GM21825 (cell line): ENCODE data around the gene NFATC2.

Source experiments
- ATAC-seq: cut with Tn5 transposase; IDR thresholded peaks from one replicate; pipeline ENCODE4 v1.9.1; 2021; ENCODE audit warnings: mild to moderate bottlenecking, moderate library complexity; ENCODE audit not compliant: unreplicated experiment

The NFATC2 gene

GRCh38 chr20:51457533-51457932 is 85.0 kb downstream of the NFATC2 start:
- ATAC-seq: no peak

GRCh38 chr20:51456511-51457509 is 85.7 kb downstream of the NFATC2 start:
- no peak for ATAC-seq

- ATAC-seq: no peak
Observed at GRCh38 chr20:51454250-51454865, 88.2 kb downstream of the NFATC2 start.

- no peak for ATAC-seq
Observed at GRCh38 chr20:51452734-51453365, 89.7 kb downstream of the NFATC2 start.

GRCh38 chr20:51452091-51452613 is 90.4 kb downstream of the NFATC2 start:
- ATAC-seq: no peak

GRCh38 chr20:51451484-51451883 is 91.0 kb downstream of the NFATC2 start:
- ATAC-seq: no peak

- no peak for ATAC-seq
Observed at GRCh38 chr20:51450984-51451383, 91.5 kb downstream of the NFATC2 start.

GRCh38 chr20:51450221-51450712 is 92.3 kb downstream of the NFATC2 start:
- no peak for ATAC-seq

GRCh38 chr20:51449498-51450220 is 92.9 kb downstream of the NFATC2 start:
- no peak for ATAC-seq

GRCh38 chr20:51447765-51448148 is 94.8 kb downstream of the NFATC2 start:
- ATAC-seq: no peak

- no peak for ATAC-seq
Observed at GRCh38 chr20:51447097-51447764, 95.3 kb downstream of the NFATC2 start.

- ATAC-seq: no peak
Observed at GRCh38 chr20:51446656-51447055, 95.9 kb downstream of the NFATC2 start.

- no peak for ATAC-seq
Observed at GRCh38 chr20:51446230-51446629, 96.3 kb downstream of the NFATC2 start.

GRCh38 chr20:51445591-51445990 is 96.9 kb downstream of the NFATC2 start:
- ATAC-seq: no peak

- no peak for ATAC-seq
Observed at GRCh38 chr20:51444922-51445438, 97.5 kb downstream of the NFATC2 start.

GRCh38 chr20:51444467-51444866 is 98.1 kb downstream of the NFATC2 start:
- no peak for ATAC-seq

GRCh38 chr20:51442602-51443001 is 99.9 kb downstream of the NFATC2 start:
- no peak for ATAC-seq

GRCh38 chr20:51440589-51440988 is 101.9 kb downstream of the NFATC2 start:
- peak; percentile 70 for ATAC-seq

GRCh38 chr20:51439160-51439689 is 103.3 kb downstream of the NFATC2 start:
- ATAC-seq: no peak

GRCh38 chr20:51438136-51438535 is 104.4 kb downstream of the NFATC2 start:
- ATAC-seq: no peak
